Peyer's patch (tissue), 4 donors: ENCODE data around the gene ACVR1C.

Experiments used
- CTCF ChIP-seq, 6 experiments: fragments of 450-650 bp in 4 of 6; fragments of 200-600 bp in 2 of 6; sonication (generic) in 1 of 6; IDR thresholded peaks; one replicate each; pipeline ENCODE4 v1.5.1; 2017 to 2019; ENCODE audit warnings: antibody characterized with exemption in 6 of 6, mild to moderate bottlenecking in 3 of 6, moderate library complexity in 1 of 6
- POLR2A ChIP-seq, 2 donors: fragments of 450-650 bp; IDR thresholded peaks; one replicate each; pipeline ENCODE4 v1.5.1; 2017; ENCODE audit warnings: antibody characterized with exemption in 2 of 2, mild to moderate bottlenecking in 2 of 2, moderate library complexity in 2 of 2

- TF ChIP-seq CTCF (IDR thresholded peaks at IDR 0.05) (no peak), POLR2A (IDR thresholded peaks at IDR 0.05) (no peak)
Observed at GRCh38 chr2:157479081-157480027, 149.3 kb downstream of the ACVR1C start.
